Kidney epithelial cell (primary cell): ENCODE data around the gene CDH13. TPM values are rescaled to one million over a fixed set of nuclear protein-coding genes. Genes with fewer than 3 reads are reported as not detected.

Source experiments
- DNase-seq: peaks from one replicate; pipeline ENCODE4 v3.0.0-alpha.2; 2010; ENCODE audit warnings: low read depth
- H3K27me3 ChIP-seq: 2 replicates; pipeline ENCODE4 v1.6.0; 2011; ENCODE audit warnings: low read length; ENCODE audit not compliant: control insufficient read depth, insufficient read depth
- H3K36me3 ChIP-seq: 2 replicates; pipeline ENCODE4 v1.5.1; 2011; ENCODE audit warnings: low read length; ENCODE audit not compliant: control insufficient read depth, insufficient read depth
- H3K4me3 ChIP-seq: 2 replicates; pipeline ENCODE4 v1.5.1; 2011; ENCODE audit warnings: low read depth, mild to moderate bottlenecking, control low read depth, low read length
- CTCF ChIP-seq: IDR thresholded peaks from 2 replicates; pipeline ENCODE4 v1.5.1; 2011; ENCODE audit warnings: mild to moderate bottlenecking, moderate library complexity, low read length, control low read depth, inconsistent platforms; ENCODE audit not compliant: insufficient read depth, poor library complexity, severe bottlenecking
- total RNA-seq: library from RNA; depleted of rRNA; stranded (reverse); fragments of >200 nt; gene quantifications from 2 replicates; pipeline ENCODE4 v1.2.3, GENCODE V29; 2015

Gene CDH13
- total RNA-seq, 1 donor from 2014 or later: 32.8 TPM

- no peak overlapping the region for H3K4me3 ChIP-seq
Measured at GRCh38 chr16:82629441-82630027, 2.8 kb downstream of the CDH13 start.

GRCh38 chr16:82630219-82630618, 3.5 kb downstream of the CDH13 start:
- no peak for DNase-seq
- peaks cover 2% of the 10 kb centered on the region for H3K27me3 ChIP-seq
- H3K4me3 ChIP-seq: no peak overlapping the region
- no peaks in the 10 kb centered on the region for H3K36me3 ChIP-seq
- no peak for TF ChIP-seq CTCF

More at GRCh38 chr16:82629441-82630027, 2.8 kb downstream of the CDH13 start:
- TF ChIP-seq CTCF: no peak
- H3K27me3 ChIP-seq: peaks cover 2% of the 10 kb centered on the region
- no peaks in the 10 kb centered on the region for H3K36me3 ChIP-seq
- DNase-seq: peak; percentile 44

GRCh38 chr16:82630688-82631087, 3.9 kb downstream of the CDH13 start:
- Histone ChIP-seq H3K36me3 (no peaks in the 10 kb centered on the region), H3K4me3 (no peak overlapping the region), H3K27me3 (peaks cover 2% of the 10 kb centered on the region)
- no peak for DNase-seq
- peak; percentile 42 for TF ChIP-seq CTCF

GRCh38 chr16:82631701-82632685, 5.2 kb downstream of the CDH13 start:
- no peak for DNase-seq
- Histone ChIP-seq H3K4me3 (no peak overlapping the region), H3K36me3 (no peaks in the 10 kb centered on the region), H3K27me3 (no peaks in the 10 kb centered on the region)
- peak; percentile 25 for TF ChIP-seq CTCF

GRCh38 chr16:82633964-82634600, 7.3 kb downstream of the CDH13 start:
- Histone ChIP-seq H3K27me3 (no peaks in the 10 kb centered on the region), H3K36me3 (no peaks in the 10 kb centered on the region), H3K4me3 (no peak overlapping the region)
- DNase-seq: no peak
- no peak for TF ChIP-seq CTCF
